HepG2 (cell line): ENCODE data around the gene LGI4. TPM values are rescaled to one million over a fixed set of nuclear protein-coding genes. Genes with fewer than 3 reads are reported as not detected.

Experiments used
- AGO1 ChIP-seq: fragments of 200-400 bp; formaldehyde crosslinking; IDR thresholded peaks from 2 replicates; pipeline ENCODE4 v1.6.1; 2017; ENCODE audit warnings: mild to moderate bottlenecking, low read depth, low read length, moderate library complexity; ENCODE audit not compliant: poor library complexity, severe bottlenecking
- AHR ChIP-seq: IDR thresholded peaks from 2 replicates; pipeline ENCODE4 v1.6.1; 2018; ENCODE audit warnings: missing genetic modification reagents, missing compliant biosample characterization
- CREM ChIP-seq, 2 experiments: sonication (generic) in 1 of 2; formaldehyde crosslinking in 1 of 2; IDR thresholded peaks; 2 replicates each; pipeline versions ENCODE4 v1.4.0 to v1.6.1; 2016 to 2020; ENCODE audit warnings: antibody characterized with exemption in 1 of 2, mild to moderate bottlenecking in 1 of 2, missing genetic modification reagents in 1 of 2
- HOMEZ ChIP-seq: IDR thresholded peaks from 2 replicates; pipeline ENCODE4 v1.6.1; 2016; ENCODE audit warnings: low read depth
- HOXA3 ChIP-seq: sonication (generic); formaldehyde crosslinking; IDR thresholded peaks from 2 replicates; pipeline ENCODE4 v1.5.0; 2020; ENCODE audit warnings: missing genetic modification reagents
- KDM5B ChIP-seq: sonication (generic); formaldehyde crosslinking; IDR thresholded peaks from 2 replicates; pipeline ENCODE4 v1.4.0; 2020; ENCODE audit warnings: missing genetic modification reagents, mild to moderate bottlenecking, borderline replicate concordance
- MLXIP ChIP-seq: sonication (generic); formaldehyde crosslinking; IDR thresholded peaks from 2 replicates; pipeline ENCODE4 v1.9.0; 2021; ENCODE audit warnings: missing genetic modification reagents, borderline replicate concordance
- POLR2G ChIP-seq: fragments of 200-400 bp; formaldehyde crosslinking; IDR thresholded peaks from 2 replicates; pipeline ENCODE4 v1.6.1; 2018; ENCODE audit warnings: mild to moderate bottlenecking, low read depth, low read length, moderate library complexity
- SNAPC5 ChIP-seq: sonication (generic); formaldehyde crosslinking; IDR thresholded peaks from 2 replicates; pipeline ENCODE4 v1.8.1; 2023; ENCODE audit warnings: mild to moderate bottlenecking, missing genetic modification reagents, borderline replicate concordance
- SNRNP70 ChIP-seq: fragments of 200-400 bp; formaldehyde crosslinking; IDR thresholded peaks from 2 replicates; pipeline ENCODE4 v1.6.1; 2017; ENCODE audit warnings: mild to moderate bottlenecking, low read depth, low read length, moderate library complexity
- SOX6 ChIP-seq, 2 experiments: fragments of 450-650 bp in 1 of 2; sonication (generic) in 1 of 2; formaldehyde crosslinking in 1 of 2; IDR thresholded peaks; 2 replicates each; pipeline versions ENCODE4 v1.4.0 to v1.6.1; 2017 to 2020; ENCODE audit warnings: antibody characterized with exemption in 1 of 2, mild to moderate bottlenecking in 1 of 2, missing genetic modification reagents in 1 of 2
- STAG1 ChIP-seq: sonication (generic); formaldehyde crosslinking; IDR thresholded peaks from 2 replicates; pipeline ENCODE4 v1.4.0; 2020; ENCODE audit warnings: missing genetic modification reagents
- STAT6 ChIP-seq: sonication (generic); formaldehyde crosslinking; IDR thresholded peaks from 2 replicates; pipeline ENCODE4 v1.4.0; 2020; ENCODE audit warnings: missing genetic modification reagents, mild to moderate bottlenecking, borderline replicate concordance
- TFE3 ChIP-seq: IDR thresholded peaks from 2 replicates; pipeline ENCODE4 v1.6.1; 2016
- ZBTB14 ChIP-seq: sonication (generic); formaldehyde crosslinking; IDR thresholded peaks from 2 replicates; pipeline ENCODE4 v1.4.0; 2020; ENCODE audit warnings: missing genetic modification reagents
- ZNF343 ChIP-seq: sonication (generic); formaldehyde crosslinking; IDR thresholded peaks from 2 replicates; pipeline ENCODE4 v1.4.0; 2020; ENCODE audit warnings: mild to moderate bottlenecking, missing genetic modification reagents
- ZNF660 ChIP-seq: sonication (generic); formaldehyde crosslinking; IDR thresholded peaks from 2 replicates; pipeline ENCODE4 v1.5.1; 2020; ENCODE audit warnings: mild to moderate bottlenecking, low read depth, missing genetic modification reagents, borderline replicate concordance
- ZNF850 ChIP-seq: sonication (generic); formaldehyde crosslinking; conservative IDR thresholded peaks from 2 replicates; pipeline ENCODE4 v1.9.0; 2021; ENCODE audit warnings: mild to moderate bottlenecking, missing genetic modification reagents
- ZSCAN29 ChIP-seq: sonication (generic); formaldehyde crosslinking; conservative IDR thresholded peaks from 2 replicates; pipeline ENCODE4 v1.4.0; 2020; ENCODE audit warnings: mild to moderate bottlenecking, missing genetic modification reagents
- polyA plus RNA-seq, 8 experiments: library from polyadenylated mRNA; depleted of rRNA in 3 of 8; stranded (reverse) in 7 of 8; unstranded in 1 of 8; fragments of >200 nt; fragmentation: Illumina TruSeq in 4 of 8; extraction: Trizol in 4 of 8; gene quantifications; 2 replicates each; pipeline versions ENCODE4 v1.2.1 to v1.2.3, GENCODE V29; 2011 to 2016; ENCODE audit warnings: low read depth in 4 of 8, missing spikeins in 1 of 8, mixed read lengths in 1 of 8; ENCODE audit not compliant: insufficient read depth in 1 of 8
- total RNA-seq, 5 experiments: library from RNA; depleted of rRNA; stranded (reverse); fragments of >200 nt; fragmentation: Illumina TruSeq; extraction: Trizol; gene quantifications; 2 replicates each; pipeline ENCODE4 v1.2.3, GENCODE V29; 2016; ENCODE audit warnings: low read depth in 1 of 5

Gene LGI4
- total and polyA plus RNA-seq, 2 of the 13 experiments (the other 11 are each of a cell fraction or from before 2014, with no cell fraction given) = 2.8 TPM; not detected in 1

GRCh38 chr19:35138305-35138892 lies 3.5 kb upstream of the LGI4 start, which contains the start of gene FXYD1 (continued):
- TF ChIP-seq ZSCAN29 (CRISPR knock-in tag) (0 out of 2 replicates have a peak, but pooled peaks have one; percentile 13), AHR (CRISPR knock-in tag) (no peak), HOXA3 (CRISPR knock-in tag) (peak; percentile 23; the same call in 1 of the 2 replicates), CREM (IDR thresholded peaks at IDR 0.05) (no peak), CREM (CRISPR knock-in tag; IDR thresholded peaks at IDR 0.05) (no peak), STAT6 (no peak), SNRNP70 (no peak), ZBTB14 (no peak), POLR2G (no peak), MLXIP (CRISPR knock-in tag) (no peak), ZNF343 (CRISPR knock-in tag) (no peak), ZNF660 (no peak), SNAPC5 (CRISPR knock-in tag) (no peak), ZNF850 (CRISPR knock-in tag) (no peak), SOX6 (IDR thresholded peaks at IDR 0.05) (no peak), SOX6 (CRISPR knock-in tag; IDR thresholded peaks at IDR 0.05) (no peak), TFE3 (CRISPR knock-in tag) (no peak), HOMEZ (no peak), AGO1 (no peak), STAG1 (no peak), KDM5B (CRISPR knock-in tag) (peak; percentile 5; the same call in 1 of the 2 replicates)
